ENCODE data around the gene OR8S1.

DNA sequence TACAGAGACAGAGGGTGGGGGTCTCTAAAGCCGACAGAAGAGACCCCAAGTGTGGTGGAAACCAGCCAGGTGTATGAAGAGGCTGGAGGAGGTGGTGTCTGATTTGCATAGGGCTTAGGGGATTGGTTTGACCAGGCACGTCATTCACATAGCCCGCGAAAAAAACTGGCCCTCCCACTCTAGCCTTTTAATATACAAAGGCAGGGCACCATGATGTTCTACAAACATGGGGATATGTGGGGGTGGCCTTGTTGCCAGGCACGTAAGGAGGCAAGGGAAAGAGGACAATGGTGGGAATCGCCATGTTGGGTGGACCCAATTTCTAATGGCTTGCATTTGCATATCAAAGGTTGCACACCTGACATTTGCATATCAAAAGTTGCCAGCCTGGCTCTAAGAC is 31.2 kb downstream of the OR8S1 start:
- TF ChIP-seq, protein P1, sequence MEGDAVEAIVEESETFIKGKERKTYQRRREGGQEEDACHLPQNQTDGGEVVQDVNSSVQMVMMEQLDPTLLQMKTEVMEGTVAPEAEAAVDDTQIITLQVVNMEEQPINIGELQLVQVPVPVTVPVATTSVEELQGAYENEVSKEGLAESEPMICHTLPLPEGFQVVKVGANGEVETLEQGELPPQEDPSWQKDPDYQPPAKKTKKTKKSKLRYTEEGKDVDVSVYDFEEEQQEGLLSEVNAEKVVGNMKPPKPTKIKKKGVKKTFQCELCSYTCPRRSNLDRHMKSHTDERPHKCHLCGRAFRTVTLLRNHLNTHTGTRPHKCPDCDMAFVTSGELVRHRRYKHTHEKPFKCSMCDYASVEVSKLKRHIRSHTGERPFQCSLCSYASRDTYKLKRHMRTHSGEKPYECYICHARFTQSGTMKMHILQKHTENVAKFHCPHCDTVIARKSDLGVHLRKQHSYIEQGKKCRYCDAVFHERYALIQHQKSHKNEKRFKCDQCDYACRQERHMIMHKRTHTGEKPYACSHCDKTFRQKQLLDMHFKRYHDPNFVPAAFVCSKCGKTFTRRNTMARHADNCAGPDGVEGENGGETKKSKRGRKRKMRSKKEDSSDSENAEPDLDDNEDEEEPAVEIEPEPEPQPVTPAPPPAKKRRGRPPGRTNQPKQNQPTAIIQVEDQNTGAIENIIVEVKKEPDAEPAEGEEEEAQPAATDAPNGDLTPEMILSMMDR (conservative IDR thresholded peaks at IDR 0.05; ENCODE audit: low read depth, low read length) = no peak
- TF ChIP-seq EZH2 (IDR thresholded peaks at IDR 0.05; ENCODE audit: low read length, unreplicated experiment) = no peak
